ENCODE results near the gene NUDT2.
A peak's percentile ranks its signal among the peaks of the same experiment; 100 is the strongest.
"Not testable (repeated sequence)": the region's sequence is repeated elsewhere in the genome, so short reads cannot be mapped to it uniquely, and the experiment has no call there.

The NUDT2 gene

DNA sequence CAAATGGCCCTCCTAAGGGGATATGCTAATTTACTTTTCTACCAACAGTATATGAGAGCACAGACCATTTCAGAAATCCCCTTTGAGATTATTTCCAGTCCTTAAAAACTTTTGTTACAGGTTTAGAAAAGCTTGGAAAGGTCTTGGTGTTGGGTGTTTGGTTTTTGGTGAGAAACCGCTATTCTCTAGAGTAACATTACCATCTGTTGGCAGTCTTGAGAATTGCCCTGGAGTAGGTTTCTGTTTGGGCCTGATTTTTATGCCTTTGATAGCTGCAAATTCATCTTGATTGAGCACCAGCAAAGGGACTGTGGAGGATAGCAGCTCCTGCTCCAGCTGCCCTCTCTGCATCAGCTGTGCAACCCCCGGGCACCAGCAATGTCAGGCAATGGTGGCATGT, 8.0 kb downstream of the NUDT2 start:
- DNase-seq: no peak

- not testable (repeated sequence) for DNase-seq
Observed at GRCh38 chr9:34338079-34338478, 8.7 kb downstream of the NUDT2 start.

DNA sequence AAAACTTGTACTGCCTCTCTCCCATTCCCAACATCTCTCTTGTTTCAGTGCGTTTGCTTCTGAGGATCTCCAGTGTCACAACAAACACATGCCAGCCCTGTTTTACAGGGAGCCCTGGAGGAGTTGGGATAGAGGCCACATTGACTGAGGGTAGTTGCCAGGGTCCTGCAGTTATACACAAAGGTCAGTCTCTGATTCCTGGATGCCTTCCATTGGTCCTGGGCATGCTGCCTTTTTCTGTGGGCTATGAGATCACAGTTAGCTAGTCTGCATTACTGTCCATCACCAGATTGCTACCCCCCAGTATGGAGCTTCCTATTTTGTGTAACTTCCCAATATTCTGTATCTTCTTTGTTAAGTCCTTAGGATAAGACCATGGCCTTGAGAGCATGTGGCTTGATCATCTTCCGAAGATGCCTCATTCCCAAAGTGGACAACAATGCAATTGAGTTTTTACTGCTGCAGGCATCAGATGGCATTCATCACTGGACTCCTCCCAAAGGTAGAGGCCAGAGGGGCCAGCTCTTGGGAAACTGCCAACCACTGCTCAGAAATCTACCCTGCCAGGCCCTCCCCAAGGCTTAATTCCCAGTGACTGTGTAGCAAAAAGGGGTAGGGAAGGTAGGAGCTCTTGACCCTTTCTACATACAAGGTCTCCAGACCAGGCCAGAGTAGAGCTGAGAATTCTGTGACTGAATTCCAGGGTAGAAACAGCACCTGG, 9.5 kb downstream of the NUDT2 start:
- DNase-seq: no peak

DNA sequence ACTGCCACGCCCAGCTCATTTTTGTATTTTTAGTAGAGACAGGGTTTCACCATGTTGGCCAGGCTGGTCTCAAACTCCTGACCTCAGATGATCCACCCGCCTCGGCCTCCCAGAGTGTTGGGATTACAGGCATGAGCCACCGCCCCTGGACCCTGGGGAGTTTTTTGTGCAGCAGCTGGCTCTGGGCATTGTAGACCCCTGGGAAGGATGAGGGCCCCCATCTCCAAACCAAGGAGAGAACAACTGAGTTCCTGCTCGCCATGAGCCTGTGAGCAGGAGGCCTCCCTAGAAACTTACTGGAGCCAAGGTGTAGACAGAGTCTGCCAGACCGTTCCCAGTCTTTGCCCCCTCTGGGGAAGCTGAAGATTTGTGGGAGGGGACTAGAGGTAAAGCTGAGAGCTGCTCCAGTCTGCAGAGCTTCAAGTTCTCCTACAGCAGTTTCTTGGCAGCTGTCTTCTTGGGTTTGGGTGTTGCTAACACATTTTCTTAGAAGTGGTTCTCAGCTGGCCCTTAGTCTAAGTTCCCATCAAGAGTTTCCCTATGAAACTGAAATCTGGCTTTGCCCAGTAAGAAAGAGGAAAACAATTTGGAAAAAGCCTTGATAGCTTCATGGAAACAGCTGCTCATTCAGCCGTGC, 12.4 kb downstream of the NUDT2 start:
- no peak for DNase-seq

GRCh38 chr9:34343090-34343489, 13.7 kb downstream of the NUDT2 start:
- DNase-seq: peak; percentile 84

- no peak for DNase-seq
Observed at GRCh38 chr9:34343605-34344004, 14.2 kb downstream of the NUDT2 start.

DNA sequence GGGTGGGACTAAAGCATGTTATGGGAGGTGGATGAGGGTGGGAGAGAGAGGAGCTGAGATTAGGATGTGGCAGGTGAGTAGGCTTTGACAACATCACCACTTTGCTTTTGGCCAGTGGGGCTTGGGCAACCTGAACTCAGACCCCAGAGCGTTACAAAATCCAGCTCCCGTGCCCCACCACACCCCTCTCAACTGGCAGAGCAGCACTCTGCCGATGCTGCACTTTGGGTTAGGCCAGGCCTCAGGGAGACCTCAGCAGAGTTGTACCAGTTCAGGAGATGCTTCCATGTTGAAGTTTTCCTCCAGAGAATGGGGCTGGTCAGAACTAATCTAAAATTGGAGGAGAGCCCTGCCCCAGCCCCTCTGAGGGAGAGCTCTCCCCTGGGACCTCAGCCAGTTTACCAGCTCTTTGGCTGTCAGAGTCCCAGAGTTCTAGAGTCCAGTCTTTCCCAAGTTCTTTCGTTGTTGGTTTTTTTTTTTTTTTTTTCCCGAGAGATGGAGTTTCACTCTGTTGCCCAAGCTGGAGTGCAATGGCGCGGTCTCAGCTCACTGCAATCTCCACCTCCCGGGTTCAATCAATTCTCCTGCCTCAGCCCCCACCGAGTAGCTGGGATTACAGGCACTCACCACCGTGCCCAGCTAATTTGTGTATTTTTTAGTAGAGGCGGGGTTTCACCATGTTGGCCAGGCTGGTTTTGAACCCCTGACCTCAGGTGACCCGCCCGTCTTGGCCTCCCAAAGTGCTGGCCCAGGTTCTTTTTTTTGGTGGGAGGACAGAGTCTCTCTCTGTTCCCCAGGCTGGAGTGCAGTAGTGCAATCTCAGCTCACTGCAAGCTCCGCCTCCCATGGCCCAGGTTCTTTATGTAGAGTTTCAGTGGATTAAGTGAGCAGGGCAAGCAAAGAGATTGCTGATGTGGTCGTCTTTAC, 17.8 kb downstream of the NUDT2 start:
- no peak for DNase-seq

- DNase-seq: no peak
Observed at GRCh38 chr9:34347800-34348158, 18.4 kb downstream of the NUDT2 start.

- DNase-seq: no peak
Observed at GRCh38 chr9:34349324-34349723, 20.0 kb downstream of the NUDT2 start.

DNA sequence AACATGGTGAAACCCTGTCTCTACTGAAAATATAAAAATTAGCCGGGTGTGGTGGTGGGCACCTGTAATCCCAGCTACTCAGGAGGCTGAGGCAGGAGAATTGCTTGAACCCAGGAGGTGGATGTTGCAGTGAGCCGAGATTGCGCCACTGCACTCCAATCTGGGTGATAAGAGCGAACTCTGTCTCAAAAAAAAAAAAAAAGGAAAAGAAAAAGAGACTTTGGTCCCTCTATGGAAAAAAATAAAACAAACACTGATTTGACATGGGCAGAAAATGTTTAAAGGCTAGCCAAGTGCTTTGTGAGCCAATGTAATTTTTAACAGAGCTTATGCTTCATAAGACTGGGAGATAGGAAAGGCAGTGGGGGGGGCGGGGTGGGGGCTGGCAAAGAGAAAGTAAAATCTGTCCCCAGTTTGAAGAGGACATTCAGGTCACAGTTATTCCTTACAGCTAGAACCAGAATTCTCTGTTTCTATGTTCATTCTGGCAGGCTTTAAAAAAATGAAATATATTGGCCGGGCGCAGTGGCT, 22.8 kb downstream of the NUDT2 start:
- DNase-seq: not testable (repeated sequence)

DNA sequence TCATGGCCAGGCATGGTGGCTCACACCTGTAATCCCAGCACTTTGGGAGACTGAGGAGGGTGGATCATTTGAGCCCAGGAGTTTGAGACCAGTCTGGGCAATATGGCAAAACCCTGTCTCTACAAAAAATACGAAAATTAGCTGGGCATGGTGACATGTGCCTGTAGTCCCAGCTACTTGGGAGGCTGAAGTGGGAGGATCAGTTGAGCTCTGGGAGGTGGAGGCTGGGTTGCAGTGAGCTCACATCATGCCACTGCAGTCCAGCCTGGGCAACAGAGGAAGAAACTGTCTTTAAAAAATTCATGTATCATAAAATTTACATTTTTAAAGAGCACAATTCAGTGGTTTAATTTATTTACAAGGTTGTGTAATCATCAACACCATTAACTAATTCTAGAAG, 23.6 kb downstream of the NUDT2 start:
- DNase-seq: not testable (repeated sequence)

DNA sequence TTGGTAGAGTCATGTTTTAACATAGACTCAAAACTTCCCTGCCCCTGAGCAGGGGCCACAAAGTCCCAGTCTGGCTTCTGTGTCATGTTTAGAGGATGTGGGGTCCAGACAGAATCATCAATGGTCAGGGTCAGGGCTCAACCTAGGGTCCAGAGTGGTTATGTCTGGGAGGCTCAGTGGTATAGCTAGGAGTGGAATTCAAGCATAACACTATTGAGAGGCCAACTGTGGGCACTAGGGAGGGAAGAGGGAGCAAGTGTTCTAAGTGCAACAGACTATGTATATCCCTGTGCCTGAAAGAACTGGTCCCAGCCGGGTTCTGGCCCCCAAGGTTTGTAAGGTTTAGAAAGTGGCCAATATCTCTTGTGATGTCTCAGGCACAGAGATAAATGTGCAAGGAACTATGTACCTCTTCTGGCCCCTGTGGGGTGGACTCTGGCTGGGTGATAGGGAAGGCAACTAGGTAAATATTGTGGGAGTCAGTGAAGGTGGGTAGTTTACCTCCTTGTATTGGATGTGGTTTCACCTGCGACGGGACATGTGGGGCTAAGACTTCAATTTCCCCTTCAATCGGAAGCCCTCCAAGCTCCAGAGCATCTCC, 33.3 kb downstream of the NUDT2 start:
- no peak for DNase-seq

DNA sequence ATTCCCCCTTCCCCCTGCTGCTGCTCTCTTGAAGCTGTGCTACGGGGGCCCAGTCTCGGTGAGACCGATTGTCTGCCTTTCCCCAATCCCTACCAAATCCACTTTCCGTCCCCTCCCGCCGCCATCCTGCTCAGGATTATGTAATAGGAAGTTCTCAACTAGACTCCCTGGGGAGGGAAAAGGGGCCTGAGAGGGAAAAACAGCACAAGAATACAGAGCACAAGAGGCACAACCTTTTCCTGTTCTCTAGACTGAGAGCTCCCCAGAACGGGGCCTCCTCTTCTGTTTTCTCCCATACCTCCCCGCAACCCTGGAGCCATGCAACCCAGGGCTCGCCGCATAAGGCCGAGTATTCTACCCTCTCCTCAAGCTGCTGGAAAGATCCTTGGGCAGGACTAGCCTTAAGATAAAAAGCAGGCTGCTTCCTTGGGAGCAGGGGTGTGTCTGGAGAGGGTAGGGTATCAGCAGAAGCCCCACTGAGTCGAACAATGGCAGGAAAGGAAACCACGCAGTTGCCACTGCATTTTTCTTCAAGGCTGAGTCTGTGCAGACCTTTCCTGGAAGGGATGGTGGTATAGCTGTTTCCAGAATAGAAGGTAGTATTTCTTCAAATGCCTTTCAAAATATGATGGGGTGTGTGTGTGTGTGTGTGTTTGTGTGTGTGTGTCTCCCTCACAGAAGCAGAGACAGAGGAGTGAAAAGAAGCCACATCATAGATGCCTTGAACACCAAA, 34.4 kb downstream of the NUDT2 start:
- peak; percentile 76 for DNase-seq

DNA sequence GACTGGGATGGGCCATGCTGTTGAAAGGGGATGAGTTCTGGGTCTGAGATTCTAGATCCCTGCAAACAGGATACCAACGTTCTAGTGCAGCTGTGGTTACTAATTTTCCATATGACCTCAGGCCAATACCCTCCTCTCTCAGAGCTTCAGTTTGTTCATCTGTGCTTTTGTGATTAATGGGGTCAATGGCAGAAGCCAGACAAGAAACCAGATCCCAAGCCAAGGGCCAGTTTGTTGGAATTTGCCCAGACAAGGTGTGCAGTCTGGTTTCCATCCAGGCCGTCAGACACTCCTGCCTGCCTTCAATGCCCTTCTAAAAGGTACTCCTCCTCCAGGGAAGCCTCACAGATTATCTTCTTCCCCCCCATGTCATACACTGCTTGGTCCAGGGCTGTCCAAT, 35.9 kb downstream of the NUDT2 start:
- no peak for DNase-seq

DNA sequence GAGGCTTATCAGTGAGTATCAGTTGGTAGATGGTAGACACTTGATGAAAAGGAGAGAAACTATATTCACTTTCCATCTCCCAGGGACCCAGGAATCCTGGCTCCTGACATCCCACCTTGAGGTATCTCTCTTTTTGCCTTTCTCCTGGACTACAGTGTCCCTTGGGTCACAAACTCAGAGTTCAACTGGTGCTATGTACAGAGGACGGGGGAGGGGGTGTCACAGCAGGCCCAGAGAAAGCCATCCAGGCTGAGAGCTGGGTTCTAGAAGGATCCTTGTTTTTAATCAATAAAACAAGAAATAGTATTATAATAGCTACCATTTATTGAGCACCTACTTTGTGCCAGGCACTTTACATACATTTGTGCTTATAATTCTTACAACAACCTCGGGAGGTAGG, 37.0 kb downstream of the NUDT2 start:
- DNase-seq: no peak

DNA sequence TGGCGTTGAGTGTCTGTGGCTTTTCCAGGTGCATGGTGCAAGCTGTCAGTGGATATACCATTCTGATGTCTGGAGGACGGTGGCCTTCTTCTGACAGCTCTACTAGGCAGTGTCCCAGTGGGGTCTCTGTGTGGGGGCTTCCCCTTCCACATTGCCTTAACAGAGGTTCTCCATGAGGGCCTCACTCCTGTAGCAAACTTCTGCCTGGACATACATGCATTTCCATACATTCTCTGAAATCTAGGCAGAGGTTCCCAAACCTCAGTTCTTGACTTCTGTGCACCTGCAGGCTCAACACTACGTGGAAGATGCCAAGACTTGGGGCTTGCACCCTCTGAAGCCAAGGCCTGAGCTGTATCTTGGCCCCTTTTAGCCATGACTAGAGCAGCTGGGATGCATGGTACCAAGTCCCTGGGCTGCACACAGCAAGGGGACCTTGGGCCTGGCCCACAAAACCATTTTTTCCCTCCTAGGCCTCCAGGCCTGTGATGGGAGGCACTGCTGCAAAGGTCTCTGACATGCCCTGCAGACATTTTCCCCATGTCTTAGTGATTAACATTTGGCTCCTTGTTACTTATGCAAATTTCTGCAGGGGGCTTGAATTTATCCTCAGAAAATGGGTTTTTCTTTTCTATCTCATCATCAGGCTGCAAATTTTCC, 38.5 kb downstream of the NUDT2 start:
- DNase-seq: not testable (repeated sequence)

DNA sequence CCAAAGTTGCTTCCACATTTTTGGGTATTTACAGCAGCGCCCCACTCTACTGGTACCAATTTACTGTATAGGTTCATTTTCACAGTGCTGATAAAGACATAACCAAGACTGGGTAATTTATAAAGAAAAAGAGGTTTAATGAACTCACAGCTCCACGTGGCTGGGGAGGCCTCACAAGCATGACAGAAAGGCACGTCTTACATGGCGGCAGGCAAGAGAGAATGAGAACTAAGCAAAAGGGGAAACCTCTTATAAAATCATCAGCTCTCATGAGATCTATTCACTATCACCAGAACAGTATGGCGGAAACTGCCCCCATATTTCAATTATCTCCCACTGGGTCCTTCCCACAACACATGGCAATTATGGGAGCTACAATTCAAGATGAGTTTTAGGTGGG, 39.4 kb downstream of the NUDT2 start:
- not testable (repeated sequence) for DNase-seq

GRCh38 chr9:34369636-34370035, 40.3 kb downstream of the NUDT2 start:
- no peak for DNase-seq

- no peak for DNase-seq
Observed at GRCh38 chr9:34370335-34370969, 41.1 kb downstream of the NUDT2 start.

DNA sequence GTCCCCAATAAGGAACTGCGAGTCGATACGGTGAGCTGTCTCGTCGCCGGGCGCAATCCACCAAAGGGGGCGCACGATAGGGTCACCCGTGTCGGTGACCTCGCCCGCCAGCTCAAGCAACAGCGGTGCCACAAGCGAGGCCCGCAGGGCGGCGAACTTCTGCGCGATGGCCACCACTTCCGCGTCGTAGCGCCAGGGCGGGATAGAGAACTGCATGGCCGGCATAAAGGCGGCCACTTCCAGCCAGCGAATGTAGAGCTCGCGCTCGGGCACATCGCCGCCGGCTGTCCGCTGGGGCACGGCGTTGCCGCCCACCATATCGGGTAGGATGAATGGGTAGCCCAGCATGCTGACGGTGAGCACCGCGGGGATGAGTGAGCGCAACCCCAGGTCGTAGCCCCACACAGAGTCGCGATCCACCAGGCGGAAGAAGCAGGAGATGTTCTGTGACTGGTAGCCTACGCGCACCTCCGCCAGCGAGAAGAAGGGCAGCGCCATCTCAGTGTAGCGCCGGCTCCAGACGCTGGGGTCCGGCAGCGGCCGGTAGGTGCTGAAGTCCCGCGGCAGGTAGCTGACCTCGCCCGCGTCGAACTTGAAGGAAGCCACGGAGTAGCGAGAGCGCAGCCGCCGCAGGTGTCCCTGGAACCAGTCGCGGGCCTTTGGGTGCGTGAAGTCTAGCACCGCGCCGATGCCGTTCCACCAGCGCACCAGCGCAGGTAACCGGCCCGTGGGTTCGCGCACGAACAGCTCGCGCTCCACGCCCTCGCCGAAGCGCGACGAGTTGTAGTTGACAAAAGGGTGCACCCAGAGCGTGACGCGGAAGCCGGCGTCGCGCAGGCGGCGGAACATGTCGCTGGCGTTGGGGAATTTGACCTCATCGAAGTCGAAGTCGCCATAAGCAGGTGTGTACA, 41.9 kb downstream of the NUDT2 start:
- DNase-seq: no peak
